Nephron progenitor cell (in vitro differentiated cells): ENCODE measurements around the gene GLUD1.
"Not testable (repeated sequence)": the region's sequence is repeated elsewhere in the genome, so short reads cannot be mapped to it uniquely, and the experiment has no call there.

Source experiments
- DNase-seq: peaks from one replicate; pipeline ENCODE4 v3.0.0; 2021
- H3K27ac Mint-ChIP-seq: 2 replicates; pipeline ENCODE4 v1.8.0; 2021; ENCODE audit warnings: mild to moderate bottlenecking, moderate library complexity, mixed read lengths
- H3K27me3 Mint-ChIP-seq: 2 replicates; pipeline ENCODE4 v1.8.0; 2021; ENCODE audit warnings: mild to moderate bottlenecking, low read depth, mixed read lengths; ENCODE audit not compliant: poor library complexity
- H3K36me3 Mint-ChIP-seq: 2 replicates; pipeline ENCODE4 v1.8.0; 2021; ENCODE audit warnings: low read depth, mixed read lengths
- H3K4me1 Mint-ChIP-seq: 2 replicates; pipeline ENCODE4 v1.8.0; 2021; ENCODE audit warnings: mixed read lengths
- H3K4me3 Mint-ChIP-seq: 2 replicates; pipeline ENCODE4 v1.8.0; 2021; ENCODE audit warnings: mild to moderate bottlenecking, moderate library complexity, mixed read lengths
- H3K9me3 Mint-ChIP-seq: 2 replicates; pipeline ENCODE4 v1.8.0; 2021; ENCODE audit warnings: mild to moderate bottlenecking, moderate library complexity, mixed read lengths
- CTCF ChIP-seq: fragments of 200-600 bp; sonication (generic); IDR thresholded peaks from 2 replicates; pipeline ENCODE4 v1.5.0; 2021; ENCODE audit warnings: antibody characterized with exemption

Gene GLUD1

GRCh38 chr10:87009134-87009696, 85.4 kb downstream of the GLUD1 start:
- not testable (repeated sequence) for H3K36me3 Mint-ChIP-seq

DNA sequence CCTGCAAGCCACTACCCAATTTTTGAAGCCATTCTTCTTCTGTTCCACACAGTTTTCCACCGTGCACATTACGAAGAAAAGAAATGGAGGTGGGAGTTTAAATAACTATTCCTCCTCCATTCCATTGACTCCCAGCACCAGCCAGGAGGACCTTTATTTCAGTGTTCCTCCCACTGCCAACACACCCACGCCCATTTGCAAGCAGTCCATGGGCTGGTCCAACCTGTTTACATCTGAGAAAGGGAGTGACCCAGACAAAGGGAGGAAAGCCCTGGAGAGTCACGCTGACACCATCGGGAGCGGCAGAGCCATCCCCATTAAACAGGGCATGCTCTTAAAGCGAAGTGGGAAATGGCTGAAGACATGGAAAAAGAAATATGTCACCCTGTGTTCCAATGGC, 86.3 kb downstream of the GLUD1 start:
- not testable (repeated sequence) for H3K27me3 Mint-ChIP-seq, H3K9me3 Mint-ChIP-seq, DNase-seq, H3K27ac Mint-ChIP-seq, H3K36me3 Mint-ChIP-seq, H3K4me1 Mint-ChIP-seq, H3K4me3 Mint-ChIP-seq

More at GRCh38 chr10:87009134-87009696, 85.4 kb downstream of the GLUD1 start:
- not testable (repeated sequence) for H3K4me3 Mint-ChIP-seq, H3K4me1 Mint-ChIP-seq, DNase-seq, H3K27me3 Mint-ChIP-seq, H3K9me3 Mint-ChIP-seq, H3K27ac Mint-ChIP-seq

- H3K4me1 Mint-ChIP-seq, H3K27me3 Mint-ChIP-seq, DNase-seq, H3K4me3 Mint-ChIP-seq, H3K36me3 Mint-ChIP-seq, H3K9me3 Mint-ChIP-seq, H3K27ac Mint-ChIP-seq: not testable (repeated sequence)
Measured at GRCh38 chr10:87007674-87008073, 87.0 kb downstream of the GLUD1 start.

DNA sequence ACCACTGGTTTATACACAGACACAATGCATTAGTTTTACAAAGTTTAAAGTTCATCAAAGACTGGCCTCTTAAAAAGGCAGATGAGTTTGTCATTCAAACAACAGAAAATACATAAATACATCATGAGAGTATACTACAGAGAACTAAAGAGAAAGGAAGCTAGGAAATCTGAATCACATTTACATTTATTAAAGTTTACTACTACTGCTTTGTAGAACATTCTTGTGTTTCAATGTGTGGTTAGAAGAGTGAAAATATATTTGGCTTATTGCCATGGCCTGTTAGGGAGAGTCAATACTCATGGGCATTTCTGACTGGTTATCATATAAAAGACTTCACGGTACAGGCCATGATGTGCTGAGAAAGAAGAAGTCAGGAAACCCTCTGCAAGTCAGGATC, 87.5 kb downstream of the GLUD1 start:
- not testable (repeated sequence) for H3K27me3 Mint-ChIP-seq, H3K27ac Mint-ChIP-seq, H3K4me1 Mint-ChIP-seq, H3K36me3 Mint-ChIP-seq, H3K9me3 Mint-ChIP-seq, DNase-seq, H3K4me3 Mint-ChIP-seq

DNA sequence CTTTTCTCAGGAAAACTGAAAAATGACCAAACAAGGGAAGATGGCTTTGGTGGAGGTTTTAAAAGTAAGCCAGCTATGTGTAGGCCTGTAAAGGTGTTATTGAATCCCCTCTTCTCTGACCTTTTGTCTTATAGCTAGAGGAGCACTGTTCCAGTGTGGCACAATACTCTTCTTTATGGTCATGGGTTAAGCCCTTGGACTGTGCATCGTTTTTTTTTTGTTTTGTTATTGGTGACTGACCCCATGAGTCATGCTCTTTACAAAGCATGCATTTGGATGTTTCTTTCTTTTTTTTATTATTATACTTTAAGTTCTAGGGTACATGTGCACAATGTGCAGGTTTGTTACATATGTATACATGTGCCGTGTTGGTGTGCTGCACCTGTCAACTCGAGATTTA, 94.2 kb downstream of the GLUD1 start:
- H3K36me3 Mint-ChIP-seq: no peaks in the 10 kb centered on the region
- H3K9me3 Mint-ChIP-seq: no peaks in the 10 kb centered on the region

More for the DNA sequence above, 94.2 kb downstream of the GLUD1 start:
- peaks cover 4% of the 10 kb centered on the region for H3K4me1 Mint-ChIP-seq
- no peak for TF ChIP-seq CTCF
- no peak overlapping the region for H3K27ac Mint-ChIP-seq
- no peak for DNase-seq
- H3K27me3 Mint-ChIP-seq: no peaks in the 10 kb centered on the region
- no peak overlapping the region for H3K4me3 Mint-ChIP-seq
